Middle frontal gyrus (tissue), 1 donor: ENCODE results near the gene GRID2IP.
A peak's percentile ranks its signal among the peaks of the same experiment; 100 is the strongest.
"Not testable (repeated sequence)": the region's sequence is repeated elsewhere in the genome, so short reads cannot be mapped to it uniquely, and the experiment has no call there.

Source experiments
- DNase-seq: peaks from one replicate; pipeline ENCODE4 v3.0.0-alpha.2; 2015; ENCODE audit warnings: low spot score; ENCODE audit errors: extremely low spot score

GRID2IP gene

DNA sequence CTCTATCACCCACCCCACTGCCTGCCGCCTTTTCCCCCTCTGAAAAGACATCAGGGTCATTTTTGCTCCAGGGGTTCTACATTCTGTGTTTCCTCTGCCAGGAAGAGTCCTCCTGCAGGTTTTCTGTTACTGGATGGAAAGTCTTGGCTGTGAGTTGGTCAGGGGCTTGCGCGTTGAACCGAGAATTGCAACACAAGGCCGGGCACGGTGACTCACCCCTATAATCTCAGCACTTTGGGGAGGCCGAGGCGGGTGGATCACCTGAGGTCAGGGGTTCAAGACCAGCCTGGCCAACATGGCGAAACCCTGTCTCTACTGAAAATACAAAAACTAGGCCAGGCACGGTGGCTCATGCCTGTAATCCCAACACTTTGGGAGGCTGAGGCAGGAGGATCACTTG lies 100.7 kb downstream of the GRID2IP start:
- not testable (repeated sequence) for DNase-seq

DNA sequence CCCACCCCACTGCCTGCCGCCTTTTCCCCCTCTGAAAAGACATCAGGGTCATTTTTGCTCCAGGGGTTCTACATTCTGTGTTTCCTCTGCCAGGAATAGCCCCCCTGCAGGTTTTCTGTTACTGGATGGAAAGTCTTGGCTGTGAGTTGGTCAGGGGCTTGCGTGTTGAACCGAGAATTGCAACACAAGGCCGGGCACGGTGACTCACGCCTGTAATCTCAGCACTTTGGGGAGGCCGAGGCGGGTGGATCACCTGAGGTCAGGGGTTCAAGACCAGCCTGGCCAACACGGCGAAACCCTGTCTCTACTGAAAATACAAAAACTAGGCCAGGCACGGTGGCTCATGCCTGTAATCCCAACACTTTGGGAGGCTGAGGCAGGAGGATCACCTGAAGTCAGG lies 101.4 kb downstream of the GRID2IP start:
- not testable (repeated sequence) for DNase-seq

GRCh38 chr7:6448943-6449543 lies 102.2 kb downstream of the GRID2IP start:
- no peak for DNase-seq

DNA sequence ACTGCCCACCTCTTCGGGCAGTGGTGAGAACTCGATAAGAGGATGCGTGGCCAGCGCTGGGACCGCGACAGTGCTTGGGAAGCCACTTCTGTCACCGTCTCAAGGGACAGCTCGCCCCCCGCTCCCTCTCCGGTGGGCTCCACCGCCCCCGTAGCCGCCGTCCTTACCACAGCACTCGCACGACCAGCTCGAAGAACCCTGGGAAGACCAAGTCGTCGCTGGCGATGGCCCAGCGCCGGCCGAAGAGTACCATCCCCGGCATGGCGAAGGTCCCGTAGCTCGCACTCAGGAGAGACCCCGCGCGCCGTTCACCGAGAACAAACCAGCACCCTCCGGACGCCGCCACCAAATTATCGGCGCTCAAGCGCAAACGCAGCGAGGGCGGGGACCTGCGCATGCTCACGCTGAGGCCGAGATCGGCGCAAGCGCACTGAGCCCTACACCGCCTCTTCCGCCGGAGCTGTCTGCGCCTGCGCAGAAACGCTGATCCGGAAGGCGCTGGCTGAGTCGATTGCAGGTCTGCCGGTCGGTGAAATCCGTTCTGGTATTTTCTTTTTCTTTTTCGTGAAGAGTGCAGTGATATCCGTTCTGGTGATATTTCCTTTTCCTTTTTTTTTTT lies 103.6 kb downstream of the GRID2IP start, which contains the start of gene DAGLB:
Gene DAGLB, minus strand, starts transcription at position 374 of the 619 bp plus-strand sequence. Its CDS starts 112 bp downstream, at position 262.
- DNase-seq = peak; percentile 80
